Bronchial epithelial cell (primary cell): ENCODE data around the gene ALAD. TPM values are rescaled to one million over a fixed set of nuclear protein-coding genes. Genes with fewer than 3 reads are reported as not detected.

Source experiments
- DNase-seq: peaks from one replicate; pipeline ENCODE4 v3.0.0-alpha.2; 2010; ENCODE audit warnings: low read depth
- FAIRE-seq: peaks from 2 replicates; lab custom pipeline; 2011; peaks lifted over from hg19 to GRCh38; lab: Jason Lieb, UNC
- H3K27me3 ChIP-seq: 2 replicates; pipeline ENCODE4 v1.5.1; 2011; ENCODE audit warnings: low read length; ENCODE audit not compliant: control insufficient read depth, insufficient read depth
- H3K36me3 ChIP-seq: 2 replicates; pipeline ENCODE4 v1.5.1; 2011; ENCODE audit warnings: low read length; ENCODE audit not compliant: control insufficient read depth, insufficient read depth
- H3K4me3 ChIP-seq: 2 replicates; pipeline ENCODE4 v1.5.1; 2011; ENCODE audit warnings: mild to moderate bottlenecking, low read depth, low read length, control low read depth
- total RNA-seq: library from RNA; depleted of rRNA; stranded (reverse); fragments of >200 nt; gene quantifications from 2 replicates; pipeline ENCODE4 v1.2.1, GENCODE V29; 2014
- TF ChIP-seq, protein P1 (sequence below): IDR thresholded peaks from 2 replicates; pipeline ENCODE4 v1.5.1; 2011; ENCODE audit warnings: mild to moderate bottlenecking, moderate library complexity, low read length, control low read depth, inconsistent platforms; ENCODE audit not compliant: insufficient read depth, severe bottlenecking

Gene ALAD
- total RNA-seq, 1 donor from 2014 or later: 3.2 TPM

DNA sequence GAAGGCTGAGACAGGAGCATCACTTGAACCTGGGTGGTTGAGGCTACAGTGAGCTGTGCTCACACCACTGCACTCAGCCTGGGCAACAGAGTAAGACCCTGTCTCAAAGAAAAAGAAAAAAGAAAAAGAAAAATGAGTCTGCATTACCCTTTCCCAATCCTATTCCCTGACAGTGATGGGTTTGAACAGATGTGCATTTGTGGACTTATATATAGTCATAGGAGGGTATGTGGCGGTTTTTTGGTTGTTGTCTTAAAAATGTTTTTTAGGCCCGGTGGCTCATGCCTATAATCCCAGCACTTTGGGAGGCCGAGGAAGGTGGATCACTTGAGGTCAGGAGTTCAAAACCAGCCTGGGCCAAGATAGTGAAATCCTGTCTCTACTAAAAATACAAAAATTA lies 37.7 kb downstream of the ALAD start:
- no peak overlapping the region for H3K4me3 ChIP-seq
- H3K27me3 ChIP-seq: no peaks in the 10 kb centered on the region
- FAIRE-seq (no peak), DNase-seq (no peak)
- TF ChIP-seq, protein P1, sequence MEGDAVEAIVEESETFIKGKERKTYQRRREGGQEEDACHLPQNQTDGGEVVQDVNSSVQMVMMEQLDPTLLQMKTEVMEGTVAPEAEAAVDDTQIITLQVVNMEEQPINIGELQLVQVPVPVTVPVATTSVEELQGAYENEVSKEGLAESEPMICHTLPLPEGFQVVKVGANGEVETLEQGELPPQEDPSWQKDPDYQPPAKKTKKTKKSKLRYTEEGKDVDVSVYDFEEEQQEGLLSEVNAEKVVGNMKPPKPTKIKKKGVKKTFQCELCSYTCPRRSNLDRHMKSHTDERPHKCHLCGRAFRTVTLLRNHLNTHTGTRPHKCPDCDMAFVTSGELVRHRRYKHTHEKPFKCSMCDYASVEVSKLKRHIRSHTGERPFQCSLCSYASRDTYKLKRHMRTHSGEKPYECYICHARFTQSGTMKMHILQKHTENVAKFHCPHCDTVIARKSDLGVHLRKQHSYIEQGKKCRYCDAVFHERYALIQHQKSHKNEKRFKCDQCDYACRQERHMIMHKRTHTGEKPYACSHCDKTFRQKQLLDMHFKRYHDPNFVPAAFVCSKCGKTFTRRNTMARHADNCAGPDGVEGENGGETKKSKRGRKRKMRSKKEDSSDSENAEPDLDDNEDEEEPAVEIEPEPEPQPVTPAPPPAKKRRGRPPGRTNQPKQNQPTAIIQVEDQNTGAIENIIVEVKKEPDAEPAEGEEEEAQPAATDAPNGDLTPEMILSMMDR: no peak
- H3K36me3 ChIP-seq: no peaks in the 10 kb centered on the region

DNA sequence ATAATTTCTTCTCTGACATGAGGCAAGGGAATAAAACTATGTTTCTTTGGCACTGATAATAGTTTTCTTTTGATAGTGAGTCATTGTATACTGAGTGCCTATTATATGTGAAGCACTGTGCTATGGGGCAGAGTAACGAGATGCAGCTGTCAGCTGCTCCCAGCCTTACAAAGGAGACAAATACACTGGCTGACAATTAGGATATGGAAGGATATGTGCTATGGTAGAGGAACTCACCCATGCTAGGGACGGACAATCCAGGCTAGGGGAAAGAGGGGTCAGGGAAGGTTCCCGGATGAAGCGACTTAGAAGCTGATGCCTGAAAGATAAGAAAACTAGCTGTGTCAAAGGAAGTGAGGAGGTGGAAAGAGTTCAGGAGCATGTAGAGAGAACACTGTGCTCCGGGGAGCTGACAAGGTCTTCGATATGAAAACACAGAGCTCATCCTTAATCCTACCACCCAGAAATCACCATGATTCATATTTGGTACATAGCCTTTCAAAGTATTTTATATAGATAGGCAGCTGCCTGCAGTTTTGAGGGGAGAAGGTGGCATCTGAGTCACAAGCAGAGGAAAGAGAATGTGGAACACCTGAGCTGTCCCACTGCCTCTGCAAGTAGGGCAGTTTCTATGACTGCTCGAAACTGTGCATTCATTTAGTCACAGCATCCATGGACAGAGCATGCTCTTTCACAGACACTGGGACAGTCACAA lies 39.6 kb downstream of the ALAD start:
- Histone ChIP-seq H3K4me3 (no peak overlapping the region), H3K36me3 (no peaks in the 10 kb centered on the region), H3K27me3 (no peaks in the 10 kb centered on the region)
- TF ChIP-seq, protein P1: no peak
- no peak for FAIRE-seq
- no peak for DNase-seq

DNA sequence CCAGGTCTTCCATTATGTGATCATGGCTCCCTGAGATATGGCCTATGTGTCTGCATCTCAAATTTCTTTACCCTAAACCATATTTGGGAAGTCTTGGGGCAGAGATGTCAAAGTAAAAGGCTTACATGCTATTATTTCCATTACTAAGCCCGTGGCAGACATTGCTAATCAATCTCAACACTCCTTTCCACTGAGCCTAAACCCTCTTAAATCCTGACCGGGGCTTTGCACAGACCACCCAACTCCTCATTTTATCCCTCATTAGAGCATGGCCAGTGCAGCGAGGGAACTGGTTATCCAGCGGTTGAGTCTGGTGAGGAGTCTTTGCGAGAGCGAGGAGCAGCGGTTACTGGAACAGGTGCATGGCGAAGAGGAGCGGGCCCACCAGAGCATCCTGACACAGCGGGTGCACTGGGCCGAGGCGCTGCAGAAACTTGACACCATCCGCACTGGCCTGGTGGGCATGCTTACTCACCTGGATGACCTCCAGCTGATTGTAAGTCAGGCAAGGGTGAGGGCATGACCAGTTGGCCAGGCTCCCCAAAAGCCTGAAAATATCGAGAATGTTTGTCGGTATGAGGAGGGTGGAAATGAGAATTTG lies 40.7 kb downstream of the ALAD start:
- DNase-seq (no peak), FAIRE-seq (no peak)
- H3K36me3 ChIP-seq: no peaks in the 10 kb centered on the region
- H3K4me3 ChIP-seq: no peak overlapping the region
- TF ChIP-seq, protein P1: no peak
- no peaks in the 10 kb centered on the region for H3K27me3 ChIP-seq

DNA sequence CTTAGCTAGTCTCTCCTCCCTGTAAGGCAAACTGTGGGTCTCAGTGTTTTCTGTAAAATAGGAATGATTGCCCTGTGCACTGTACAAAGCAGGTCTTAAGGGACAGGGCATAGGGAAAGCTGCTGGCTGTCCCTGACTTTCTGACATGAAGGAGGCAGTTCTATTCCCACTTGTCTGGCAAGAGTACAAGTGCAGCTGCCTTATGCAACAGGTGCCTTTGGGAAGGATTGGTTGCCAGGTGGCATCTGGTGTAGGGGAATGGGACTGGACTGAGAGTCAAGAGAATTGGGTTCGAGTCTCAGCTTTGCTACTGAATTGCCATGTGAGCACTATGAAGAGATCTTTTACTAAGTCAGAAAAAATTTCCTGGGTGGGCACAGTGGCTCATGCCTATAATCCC lies 41.7 kb downstream of the ALAD start:
- no peak for FAIRE-seq

DNA sequence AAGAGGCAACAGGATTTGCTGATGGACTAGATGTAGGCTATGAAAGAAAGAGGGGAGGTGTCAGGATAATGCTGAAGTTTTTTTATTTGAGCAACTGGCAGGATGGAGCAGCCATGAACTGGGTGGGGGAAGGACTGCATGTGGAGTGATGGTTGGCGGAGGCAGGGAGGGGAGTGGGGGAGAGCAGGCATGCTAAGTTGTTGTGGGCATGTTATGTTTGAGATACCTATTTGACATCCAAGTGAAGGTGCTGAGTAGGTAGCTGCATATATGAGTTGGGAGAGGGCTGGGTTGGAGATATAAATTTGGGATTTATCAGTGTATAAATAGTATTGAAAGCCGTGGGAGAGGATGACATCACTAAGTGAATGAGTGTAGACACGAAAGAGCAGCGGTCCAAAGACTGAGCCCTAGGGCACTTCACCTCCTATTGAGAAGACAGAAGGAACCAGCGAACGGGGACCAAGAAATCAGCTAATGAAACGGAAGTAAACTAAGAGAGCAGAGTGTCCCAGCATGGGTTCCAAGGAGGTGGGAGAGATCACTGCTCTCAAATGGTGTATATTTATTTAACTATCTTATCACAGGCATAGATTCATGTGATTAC lies 44.3 kb downstream of the ALAD start:
- TF ChIP-seq, protein P1: no peak
- FAIRE-seq (no peak), DNase-seq (no peak)
- Histone ChIP-seq H3K36me3 (no peaks in the 10 kb centered on the region), H3K4me3 (no peak overlapping the region), H3K27me3 (no peaks in the 10 kb centered on the region)

More for the DNA sequence above, 41.7 kb downstream of the ALAD start:
- TF ChIP-seq, protein P1: no peak
- H3K4me3 ChIP-seq: no peak overlapping the region
- DNase-seq: no peak
- H3K36me3 ChIP-seq: no peaks in the 10 kb centered on the region
- no peaks in the 10 kb centered on the region for H3K27me3 ChIP-seq
